T-helper 2 cell (primary cell): ENCODE measurements around the gene SOX12.
A peak's percentile ranks its signal among the peaks of the same experiment; 100 is the strongest.
"Not testable (repeated sequence)": the region's sequence is repeated elsewhere in the genome, so short reads cannot be mapped to it uniquely, and the experiment has no call there.

Experiments
- DNase-seq, 5 experiments: peaks; one replicate each; pipeline versions ENCODE4 v3.0.0 to v3.0.0-alpha.2; 2012 to 2022

SOX12 gene

GRCh38 chr20:362271-363254 is 37.2 kb downstream of the SOX12 start:
- DNase-seq = peak in 1 of 5 experiments; percentile 42

DNA sequence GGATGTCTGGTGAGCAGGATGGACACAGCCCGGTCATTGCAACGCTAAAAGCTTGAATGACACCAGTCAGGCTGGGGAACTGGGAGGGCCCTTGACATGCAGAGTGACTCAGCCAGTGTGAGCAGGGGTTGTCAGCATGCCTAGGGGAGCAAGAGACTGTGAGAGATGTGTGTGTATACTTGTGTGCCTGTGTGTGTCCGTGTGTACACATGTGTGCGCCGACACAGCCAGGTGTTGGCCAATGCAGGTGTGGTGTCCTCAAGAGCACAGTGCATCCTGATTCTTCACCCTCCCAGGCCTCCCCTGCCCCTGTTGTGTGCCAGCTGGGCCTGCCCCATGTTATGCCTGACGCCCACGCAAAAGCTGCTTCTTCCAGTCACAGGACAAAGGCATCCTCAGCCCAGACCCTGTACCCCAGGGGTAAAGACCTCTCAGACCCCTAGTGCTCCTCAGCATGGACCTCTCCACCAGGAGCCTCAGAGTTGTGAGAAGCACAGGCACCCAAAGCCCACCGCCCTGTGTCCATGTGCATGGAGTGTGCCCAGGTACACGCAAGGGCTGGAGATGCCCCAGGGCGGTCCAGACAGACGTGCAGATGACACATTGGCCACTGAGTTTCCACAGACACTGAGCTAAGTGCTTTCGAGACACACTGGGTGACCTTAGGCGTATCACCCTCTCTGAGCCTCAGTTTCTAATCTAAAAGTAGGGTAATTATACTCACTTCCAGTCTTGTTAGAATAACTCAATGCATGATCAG is 38.1 kb downstream of the SOX12 start:
- DNase-seq = no peak

- DNase-seq = peak in 1 of 5 experiments; percentile 39
Observed at GRCh38 chr20:364905-365794, 39.8 kb downstream of the SOX12 start.

DNA sequence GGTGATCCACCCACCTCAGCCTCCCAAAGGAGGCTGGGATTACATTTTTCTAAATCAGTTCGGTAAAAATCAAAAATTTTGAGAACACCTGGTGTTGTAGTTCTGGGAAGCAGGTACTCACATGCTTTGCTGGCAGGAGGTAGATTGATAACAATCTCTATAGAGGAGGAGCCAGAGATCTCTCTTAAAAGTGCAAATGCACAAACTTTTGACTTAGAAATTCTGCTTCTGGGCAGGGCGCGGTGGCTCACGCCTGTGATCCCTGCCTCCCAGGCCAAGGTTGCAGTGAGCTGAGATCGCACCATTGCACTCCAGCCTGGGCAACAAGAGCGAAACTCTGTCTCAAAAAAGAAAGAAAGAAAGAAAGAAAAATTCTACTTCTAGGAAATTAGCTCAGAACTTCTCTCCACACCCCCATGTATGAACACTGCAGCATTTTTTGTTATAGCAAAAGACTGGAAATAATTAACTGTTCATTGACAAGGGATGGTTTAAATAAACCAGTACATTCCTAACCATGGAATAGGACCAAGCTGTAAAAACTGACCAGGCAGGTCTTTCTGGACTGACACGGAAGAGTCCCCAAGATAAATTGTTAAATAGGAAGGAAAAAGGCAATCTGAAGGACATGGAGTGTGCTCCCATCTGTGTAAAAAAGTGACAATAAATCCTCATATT is 40.8 kb downstream of the SOX12 start:
- DNase-seq = peak in 1 of 5 experiments; percentile 43

GRCh38 chr20:366719-367485 is 41.5 kb downstream of the SOX12 start:
- DNase-seq = no peak

- DNase-seq = no peak
Observed at GRCh38 chr20:367486-367887, 42.1 kb downstream of the SOX12 start.

GRCh38 chr20:368915-369314 is 43.6 kb downstream of the SOX12 start:
- DNase-seq = no peak

DNA sequence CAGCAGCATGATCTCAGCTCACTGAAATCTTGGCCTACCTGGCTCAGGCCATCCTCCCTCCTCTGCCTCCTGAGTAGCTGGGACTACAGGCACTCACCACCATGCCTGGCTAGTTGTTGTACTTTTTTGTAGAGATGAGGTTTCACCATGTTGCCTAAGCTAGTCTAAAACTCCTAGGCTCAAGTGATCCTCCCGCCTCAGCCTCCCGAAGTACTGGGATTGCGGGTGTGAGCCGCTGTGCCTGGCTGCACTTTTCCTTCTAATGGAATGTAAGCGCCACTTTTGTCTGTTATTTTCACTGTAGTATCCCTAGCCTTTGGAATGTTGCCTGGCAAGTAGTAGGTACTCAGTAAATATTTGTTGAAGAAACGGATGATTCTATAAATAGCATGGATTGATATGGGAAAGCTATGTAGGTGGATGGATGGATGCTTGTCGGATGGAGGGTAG is 44.8 kb downstream of the SOX12 start:
- DNase-seq = no peak

GRCh38 chr20:370977-371754 is 45.8 kb downstream of the SOX12 start:
- DNase-seq = no peak

DNA sequence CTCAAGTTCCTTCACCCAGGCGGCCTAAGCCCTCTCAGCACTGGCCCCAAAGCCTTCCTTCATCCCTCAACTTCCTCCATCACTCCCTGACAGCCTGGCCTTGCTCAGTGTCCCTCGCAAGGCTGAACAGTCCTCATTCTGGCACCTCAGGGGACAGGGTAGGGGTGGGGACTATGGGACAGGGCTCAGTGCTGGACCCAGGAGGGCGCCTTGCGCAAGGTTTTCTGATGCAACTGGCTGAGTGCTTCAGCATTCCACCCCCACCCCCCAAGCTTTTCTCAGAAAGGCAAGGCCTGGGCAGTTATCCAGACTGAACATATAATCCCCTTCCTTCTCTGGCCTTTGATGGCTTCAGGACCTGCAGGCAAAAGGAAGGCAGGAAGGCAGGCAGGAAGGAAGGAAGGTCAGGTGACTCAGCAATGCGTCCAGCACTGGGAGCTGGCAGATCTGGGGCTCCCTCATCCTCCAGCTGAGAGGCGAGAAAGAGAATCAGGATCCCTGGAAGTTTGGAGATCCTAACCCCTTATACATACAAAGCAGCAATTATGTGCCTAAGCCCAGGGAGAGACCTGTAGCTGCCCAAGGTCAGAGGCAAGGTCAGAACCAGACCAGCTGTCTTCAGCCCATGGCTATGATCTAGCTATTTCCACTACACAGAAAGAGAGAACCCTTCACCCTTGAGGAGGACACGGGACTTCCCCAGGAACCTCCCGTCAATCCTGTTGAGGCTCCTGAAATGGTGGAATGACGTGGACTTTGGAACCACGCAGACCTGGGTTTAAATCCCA is 46.6 kb downstream of the SOX12 start:
- no peak for DNase-seq

DNA sequence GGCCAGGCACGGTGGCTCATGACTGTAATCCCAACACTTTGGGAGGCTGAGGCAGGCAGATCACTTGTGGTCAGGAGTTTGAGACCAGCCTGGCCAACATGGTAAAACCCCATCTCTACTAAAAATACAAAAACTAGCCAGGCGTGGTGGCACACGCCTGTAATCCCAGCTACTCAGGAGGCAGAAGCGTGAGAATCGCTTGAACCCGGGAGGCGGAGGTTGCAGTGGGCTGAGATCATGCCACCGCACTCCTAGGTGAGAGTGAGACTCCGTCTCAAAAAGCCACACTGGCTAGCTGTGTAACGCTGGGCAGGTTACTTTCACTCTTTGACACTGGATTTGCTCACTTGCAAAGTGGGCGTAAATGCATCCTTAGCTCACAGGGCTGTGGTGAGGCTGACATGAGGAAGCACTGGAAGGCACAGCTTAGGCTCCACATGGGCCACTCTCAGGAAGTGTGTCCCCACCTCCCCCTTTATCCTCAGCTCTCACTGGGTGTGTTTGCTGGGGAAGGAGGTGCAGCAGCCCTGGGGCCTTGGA is 47.3 kb downstream of the SOX12 start:
- DNase-seq = not testable (repeated sequence)

- no peak for DNase-seq
Observed at GRCh38 chr20:373171-373890, 48.0 kb downstream of the SOX12 start.

DNA sequence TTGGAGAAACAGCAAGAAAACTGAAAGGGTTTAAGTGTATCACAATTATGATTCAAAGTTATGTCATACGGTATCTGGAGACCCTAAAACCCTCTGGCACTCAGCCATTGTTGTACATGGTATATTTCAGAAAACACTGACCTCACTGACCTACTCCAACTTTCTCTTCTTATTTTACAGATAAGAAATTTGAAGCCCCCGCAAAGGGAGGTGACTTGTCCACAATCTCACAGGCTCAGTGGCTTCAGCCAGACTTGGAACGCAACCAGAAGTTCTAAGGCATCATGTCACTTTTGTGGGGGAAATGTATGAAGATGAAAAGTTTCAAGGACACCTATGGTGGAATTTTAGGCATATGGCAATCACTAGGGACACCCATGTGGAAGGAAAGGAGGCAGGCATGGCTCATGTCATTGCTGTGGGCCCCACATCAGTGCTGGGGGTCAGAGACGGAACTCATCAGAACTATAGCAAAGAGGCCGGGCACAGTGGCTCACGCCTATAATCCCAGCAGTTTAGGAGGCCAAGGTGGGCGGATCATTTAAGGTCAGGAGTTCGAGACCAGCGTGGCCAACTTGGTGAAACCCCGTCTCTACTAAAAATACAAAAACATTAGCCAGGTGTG is 50.0 kb downstream of the SOX12 start:
- no peak for DNase-seq

- DNase-seq = no peak
Observed at GRCh38 chr20:376089-376488, 50.7 kb downstream of the SOX12 start.

GRCh38 chr20:376750-377149 is 51.4 kb downstream of the SOX12 start:
- no peak for DNase-seq

DNA sequence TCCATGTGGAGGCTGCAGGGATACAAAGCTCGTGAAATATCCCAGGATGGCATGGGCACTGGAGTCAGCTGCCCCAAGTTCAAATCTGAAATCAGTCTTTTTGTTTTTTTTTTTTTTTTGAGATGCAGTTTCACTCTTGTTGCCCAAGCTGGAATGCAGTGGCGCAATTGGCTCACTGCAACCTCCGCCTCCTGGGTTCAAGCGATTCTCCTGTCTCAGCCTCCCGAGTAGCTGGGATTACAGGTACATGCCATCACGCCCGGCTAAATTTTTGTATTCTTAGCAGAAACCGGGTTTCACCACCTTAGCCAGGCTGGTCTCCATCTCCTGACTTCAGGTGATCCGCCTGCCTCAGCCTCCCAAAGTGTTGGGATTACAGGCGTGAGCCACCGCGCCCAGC is 52.2 kb downstream of the SOX12 start:
- DNase-seq = not testable (repeated sequence)

DNA sequence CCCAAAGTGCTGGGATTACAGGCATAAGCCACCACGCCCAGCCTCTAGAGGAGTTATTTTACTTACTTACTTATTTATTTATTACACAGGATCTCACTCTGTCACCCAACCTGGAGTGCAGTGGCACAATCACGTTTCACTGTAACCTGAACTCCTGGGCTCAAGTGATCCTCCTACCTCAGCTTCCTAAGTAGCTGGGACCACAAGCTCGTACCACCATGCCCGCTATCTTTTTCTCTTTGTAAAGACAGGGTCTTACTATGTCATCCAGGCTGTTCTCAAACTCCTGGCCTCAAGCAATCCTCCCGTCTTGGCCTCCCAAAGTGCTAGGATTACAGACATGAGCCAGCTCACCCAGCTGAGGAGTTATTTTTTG is 53.6 kb downstream of the SOX12 start:
- DNase-seq = no peak
